ENCODE data around the gene GLIS1. TPM values are rescaled to one million over a fixed set of nuclear protein-coding genes. Genes with fewer than 3 reads are reported as not detected.

GLIS1 gene
- polyA plus RNA-seq, 4 donors, result 2.1 to 3.6 (median 2.6) TPM

- DNase-seq (ENCODE audit: low read depth in 4 of 4, low spot score in 3 of 4), result no peak
Measured at GRCh38 chr1:53737648-53738204, 1.2 kb downstream of the GLIS1 start.

DNA sequence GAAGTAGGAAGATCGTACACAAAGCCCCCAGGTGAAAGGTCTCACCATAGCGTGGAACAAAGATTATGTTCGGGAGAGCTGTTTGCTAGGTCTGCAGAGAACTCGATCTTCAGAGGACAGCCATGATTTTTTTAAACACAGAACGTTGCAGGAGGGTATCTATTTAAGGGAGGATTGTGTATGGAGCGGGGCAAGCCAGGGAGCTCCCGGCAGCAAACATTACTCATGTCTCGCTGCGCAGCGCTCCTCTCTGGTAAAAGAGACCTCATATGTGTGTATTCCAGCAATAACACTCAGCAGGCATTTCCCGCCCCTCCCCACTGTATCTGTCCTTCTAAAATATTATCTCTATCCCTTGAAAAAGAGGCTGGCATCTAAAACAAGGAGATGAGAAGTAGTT, 2.7 kb downstream of the GLIS1 start:
- DNase-seq (ENCODE audit: low read depth in 4 of 4, low spot score in 3 of 4), result no peak

DNA sequence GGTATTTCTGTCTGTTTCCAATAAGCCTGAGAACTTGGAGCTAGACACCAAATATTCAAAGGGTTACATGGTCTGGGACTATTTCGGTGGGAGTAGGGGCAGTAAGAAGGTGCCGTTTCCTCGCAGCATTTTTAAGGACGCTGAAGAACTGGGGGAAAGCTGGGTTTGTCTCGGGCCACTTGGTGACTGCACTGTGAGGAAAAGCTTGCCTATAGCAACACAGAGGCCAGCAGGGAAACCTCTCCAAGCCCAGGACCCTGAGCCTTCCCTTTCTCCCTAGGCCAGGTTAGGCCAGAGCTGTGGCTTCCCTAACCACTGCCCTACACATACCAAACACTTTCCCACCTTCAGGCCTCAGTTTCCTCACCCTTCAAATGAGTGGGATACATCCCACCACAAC, 3.3 kb downstream of the GLIS1 start:
- no peak for DNase-seq (ENCODE audit: low read depth in 4 of 4, low spot score in 3 of 4)

DNA sequence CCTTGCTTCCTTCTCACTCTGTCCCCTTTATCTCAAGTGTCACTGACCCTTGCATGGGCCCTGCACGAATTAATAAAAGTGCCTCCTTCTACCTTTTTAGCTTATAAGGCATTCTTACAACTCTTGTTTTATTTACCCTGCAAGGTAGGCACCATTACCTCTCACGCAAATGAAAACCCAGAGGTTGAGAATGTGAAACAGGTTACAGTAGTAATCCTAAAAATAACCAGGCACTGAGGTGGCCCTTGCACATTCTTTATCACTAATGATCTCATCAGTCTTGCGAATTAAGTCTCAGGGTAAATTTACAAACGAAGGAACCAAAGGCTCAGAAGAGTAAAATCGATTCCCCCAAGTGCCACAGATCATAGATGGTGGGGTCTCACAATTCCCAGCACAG, 3.7 kb downstream of the GLIS1 start:
- DNase-seq (ENCODE audit: low read depth in 4 of 4, low spot score in 3 of 4), result no peak

DNA sequence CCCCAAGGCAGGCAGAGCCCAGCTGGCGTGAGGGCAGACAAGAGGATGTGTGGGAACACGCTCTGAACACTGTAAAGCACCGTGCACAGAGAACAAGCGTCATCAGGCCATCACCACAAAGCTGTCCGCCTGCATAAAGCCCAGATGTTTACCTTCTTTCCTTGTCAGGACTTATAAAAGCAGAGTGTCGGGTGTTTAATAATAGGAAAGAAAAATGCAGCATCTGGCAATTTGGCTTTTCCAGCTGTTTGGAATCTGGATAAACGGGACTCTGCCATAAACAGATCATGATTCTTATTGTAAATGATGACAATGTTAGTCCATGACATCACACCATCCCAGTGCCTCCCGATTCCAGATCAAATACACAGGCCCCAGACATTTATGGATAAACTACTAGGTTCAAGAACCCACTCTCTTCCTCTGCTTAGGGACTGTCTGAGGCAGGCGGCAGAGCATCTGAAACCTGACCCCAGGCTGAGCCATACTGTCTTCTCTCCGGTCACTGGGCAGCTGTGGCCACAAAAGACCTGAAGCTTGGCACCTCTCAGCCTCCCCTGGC, 4.2 kb downstream of the GLIS1 start:
- DNase-seq (ENCODE audit: low read depth in 4 of 4, low spot score in 3 of 4), result no peak

GRCh38 chr1:53733975-53734649, 4.9 kb downstream of the GLIS1 start:
- DNase-seq (ENCODE audit: low read depth in 4 of 4, low spot score in 3 of 4), result no peak

DNA sequence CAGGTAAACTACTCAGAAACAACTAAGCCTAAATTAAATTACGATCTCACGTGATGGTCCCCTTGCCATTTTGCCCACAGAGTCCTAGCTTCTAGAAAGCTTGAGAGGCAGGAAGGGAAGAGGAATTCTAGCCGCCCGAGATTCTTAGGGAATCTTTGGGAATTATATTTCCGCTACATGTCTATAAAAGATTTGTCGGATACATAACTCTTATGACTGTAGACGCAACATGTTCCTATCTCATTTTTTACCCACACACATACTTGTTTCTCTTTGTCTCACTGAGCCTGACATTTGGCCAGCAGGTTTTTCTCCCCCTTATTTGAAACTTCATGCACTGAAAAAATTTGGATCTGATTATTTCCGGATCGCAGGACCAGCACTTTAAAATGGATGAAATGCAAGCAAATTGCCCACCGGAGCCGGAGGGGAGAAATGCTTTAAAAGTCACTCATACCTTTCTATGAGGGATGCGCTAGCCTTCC, 5.5 kb downstream of the GLIS1 start:
- no peak for DNase-seq (ENCODE audit: low read depth in 4 of 4, low spot score in 3 of 4)

DNA sequence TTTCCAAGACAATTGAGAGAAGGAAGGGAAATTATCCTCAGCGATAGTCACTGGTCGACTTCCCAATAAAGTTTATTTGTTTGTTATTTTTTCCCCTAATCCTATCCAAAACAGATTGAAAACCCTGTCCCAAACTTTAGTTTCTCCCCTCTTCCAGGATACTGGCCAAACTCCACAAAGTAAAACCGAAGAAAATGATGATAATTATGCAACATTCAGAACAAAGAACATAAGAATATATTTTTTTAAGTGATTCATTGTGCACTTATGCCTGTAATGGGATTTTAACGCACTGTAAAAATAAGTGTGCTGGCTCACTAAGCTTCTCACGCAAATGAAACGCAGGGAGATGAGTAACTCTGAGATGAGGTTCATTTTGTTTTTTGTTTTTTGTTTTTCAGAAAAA, 6.0 kb downstream of the GLIS1 start:
- no peak for DNase-seq (ENCODE audit: low read depth in 4 of 4, low spot score in 3 of 4)

- no peak for DNase-seq (ENCODE audit: low read depth in 4 of 4, low spot score in 3 of 4)
Measured at GRCh38 chr1:53732409-53732808, 6.6 kb downstream of the GLIS1 start.

GRCh38 chr1:53731779-53732305, 7.1 kb downstream of the GLIS1 start:
- no peak for DNase-seq (ENCODE audit: low read depth in 4 of 4, low spot score in 3 of 4)

GRCh38 chr1:53731043-53731600, 7.8 kb downstream of the GLIS1 start:
- DNase-seq (ENCODE audit: low read depth in 4 of 4, low spot score in 3 of 4), result no peak

GRCh38 chr1:53730224-53730865, 8.6 kb downstream of the GLIS1 start:
- DNase-seq (ENCODE audit: low read depth in 4 of 4, low spot score in 3 of 4), result no peak

GRCh38 chr1:53729456-53730223, 9.3 kb downstream of the GLIS1 start:
- DNase-seq (ENCODE audit: low read depth in 4 of 4, low spot score in 3 of 4), result no peak

DNA sequence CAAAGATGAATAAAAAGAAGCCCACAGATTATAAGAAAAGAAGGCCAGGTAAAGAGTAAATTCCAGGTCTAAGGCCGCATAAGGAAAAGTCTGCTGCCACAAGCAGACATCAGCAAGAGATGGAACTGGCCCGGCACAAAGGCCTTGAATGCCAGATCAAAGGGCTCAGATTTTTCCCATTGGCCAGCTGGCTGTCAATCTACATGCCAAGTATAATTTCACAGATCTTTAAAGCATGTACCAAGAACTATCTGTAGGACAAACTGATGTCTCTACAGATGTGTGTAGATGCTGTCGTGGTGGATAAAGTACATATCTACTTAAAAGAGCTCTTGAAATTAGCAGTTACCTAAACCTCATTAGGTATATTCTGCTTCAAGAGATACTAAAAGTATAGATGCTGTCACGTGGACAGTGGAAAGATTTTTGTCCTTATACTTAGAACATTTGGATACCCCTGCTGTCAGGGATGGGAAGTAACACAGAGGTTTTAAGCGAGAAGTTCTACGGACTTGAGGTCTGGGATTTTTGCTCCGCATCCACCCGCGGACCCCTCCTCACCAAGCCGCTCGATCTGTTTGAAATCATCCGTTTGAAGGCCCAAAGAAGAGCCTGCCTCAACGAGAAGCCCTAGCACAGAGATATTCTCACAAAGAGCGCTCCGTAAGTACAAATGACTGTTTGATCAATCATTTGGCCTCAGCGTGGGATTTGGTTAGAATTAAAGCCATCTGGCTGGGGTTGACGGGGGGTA, 10.1 kb downstream of the GLIS1 start:
- no peak for DNase-seq (ENCODE audit: low read depth in 4 of 4, low spot score in 3 of 4)

DNA sequence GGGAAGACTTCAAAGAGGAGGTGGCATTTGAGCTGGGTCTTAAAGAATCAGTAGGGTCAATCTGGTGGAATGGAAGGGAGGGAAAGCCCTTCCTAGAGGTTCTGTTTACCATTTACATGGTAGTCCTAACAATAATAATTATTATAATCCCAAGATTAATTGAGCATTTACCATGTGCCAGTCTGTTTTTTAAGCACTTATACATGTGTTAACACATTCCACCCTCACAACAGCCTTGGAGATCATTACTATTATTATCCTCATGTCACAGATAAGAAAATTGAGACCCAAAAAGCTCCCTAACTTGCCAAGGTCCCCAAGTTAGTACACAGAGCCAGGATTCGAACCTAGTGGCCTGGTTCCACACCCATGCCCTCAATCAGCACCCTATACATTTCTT, 10.8 kb downstream of the GLIS1 start:
- no peak for DNase-seq (ENCODE audit: low read depth in 4 of 4, low spot score in 3 of 4)

DNA sequence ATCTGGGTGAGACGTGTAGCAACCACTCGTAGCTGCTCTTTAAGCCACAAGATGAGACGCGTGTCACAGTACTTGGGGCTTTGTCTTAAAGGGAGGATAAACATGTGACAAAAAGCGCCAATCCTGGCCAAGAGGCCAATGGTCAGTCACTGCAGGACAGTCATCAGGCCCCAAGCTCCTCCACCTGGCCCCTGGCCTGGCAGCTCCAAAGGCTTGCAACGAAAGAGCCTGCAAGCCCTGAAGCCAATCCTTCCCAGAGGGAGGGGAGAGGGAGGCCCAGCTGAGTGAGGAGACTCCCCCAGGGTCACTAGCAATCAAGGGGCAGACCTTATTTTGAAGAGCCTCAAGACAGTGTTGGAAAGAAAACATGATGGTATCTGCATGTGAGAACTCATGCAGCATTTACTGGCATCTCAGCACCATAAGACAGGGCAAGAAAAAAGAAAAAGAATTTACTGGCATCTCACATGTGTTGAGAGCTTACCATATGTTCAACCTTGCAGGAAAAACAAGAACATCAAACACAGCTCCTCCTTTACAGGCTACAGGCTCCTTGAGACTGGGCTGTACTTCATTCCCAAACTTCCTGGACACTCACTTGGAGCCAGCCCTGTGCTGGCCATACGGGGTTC, 11.4 kb downstream of the GLIS1 start:
- no peak for DNase-seq (ENCODE audit: low read depth in 4 of 4, low spot score in 3 of 4)

DNA sequence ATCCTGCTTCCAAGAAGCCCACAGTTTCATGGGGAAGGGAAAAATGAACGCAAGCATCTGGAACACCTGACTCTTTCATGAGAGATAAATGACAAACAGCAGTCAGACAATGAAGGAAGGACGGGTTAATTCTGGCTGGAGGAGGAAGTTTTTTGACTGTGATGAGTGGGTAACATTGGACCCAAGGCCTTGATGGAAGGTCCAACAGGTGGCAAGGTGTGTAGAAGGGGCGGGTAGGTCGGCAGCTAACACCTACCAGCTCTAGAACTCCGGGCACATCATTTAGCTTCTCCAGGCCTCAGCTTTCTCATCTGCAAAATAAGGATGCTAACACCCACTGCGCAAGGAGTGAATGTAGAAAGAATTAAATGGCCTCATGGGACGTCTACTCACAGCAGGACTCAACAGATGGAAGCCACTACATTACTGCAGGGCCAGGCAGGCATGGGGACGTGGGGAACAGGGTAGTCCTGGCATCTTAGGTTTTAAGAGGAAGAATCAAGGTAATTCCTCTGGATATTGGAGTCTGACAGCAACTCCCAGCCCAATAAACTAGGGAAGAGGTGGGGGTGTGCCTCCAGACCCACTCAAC, 12.9 kb downstream of the GLIS1 start:
- no peak for DNase-seq (ENCODE audit: low read depth in 4 of 4, low spot score in 3 of 4)

DNA sequence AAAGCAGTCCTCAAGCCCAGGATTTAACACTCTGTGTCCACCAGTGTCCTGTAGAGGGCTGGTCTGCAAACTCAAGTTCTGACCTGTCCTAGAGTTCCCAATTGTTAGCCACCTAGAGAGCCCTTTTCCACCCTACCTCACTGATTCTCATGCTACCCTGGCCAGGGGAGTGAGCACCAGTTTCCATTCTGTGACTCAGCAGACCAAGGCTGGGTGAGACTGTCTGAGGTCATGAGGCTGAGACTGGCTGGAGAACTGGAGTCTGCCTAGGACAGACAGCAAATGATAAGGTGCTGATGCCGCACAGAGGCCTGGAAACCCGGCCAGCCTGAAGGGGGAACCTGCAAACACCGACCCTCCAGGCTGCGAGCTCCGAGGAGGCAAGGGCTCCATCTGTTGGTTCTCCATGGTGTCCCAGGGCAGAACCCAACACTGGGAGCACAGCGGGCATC, 13.7 kb downstream of the GLIS1 start:
- no peak for DNase-seq (ENCODE audit: low read depth in 4 of 4, low spot score in 3 of 4)

DNA sequence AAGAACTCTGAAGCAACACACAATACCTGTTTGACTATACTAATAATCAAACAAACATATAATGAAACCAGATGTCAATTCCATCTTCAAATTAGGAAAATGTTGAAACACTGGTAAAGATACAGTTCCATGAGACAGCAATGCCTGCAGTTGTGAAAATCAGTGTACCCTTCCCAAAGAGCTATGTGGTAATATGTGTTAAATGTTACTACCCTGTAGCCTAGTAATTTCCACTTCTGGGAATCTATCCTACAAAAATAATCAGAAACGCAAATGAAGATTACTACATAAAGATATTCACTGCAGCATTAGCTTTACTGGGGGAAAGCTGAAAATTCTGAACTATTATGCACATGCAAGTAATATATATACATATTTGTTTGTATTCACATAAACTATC, 16.9 kb downstream of the GLIS1 start:
- no peak for DNase-seq (ENCODE audit: low read depth in 4 of 4, low spot score in 3 of 4)

Measured in right renal pelvis (tissue), 4 donors.